HepG2 (cell line): ENCODE data around the gene ZMIZ1. TPM values are rescaled to one million over a fixed set of nuclear protein-coding genes. Genes with fewer than 3 reads are reported as not detected.
A peak's percentile ranks its signal among the peaks of the same experiment; 100 is the strongest.

Experiments
- BCL6 ChIP-seq: IDR thresholded peaks from 2 replicates; pipeline ENCODE4 v1.6.1; 2016; ENCODE audit warnings: missing genetic modification reagents, missing compliant biosample characterization
- GATAD1 ChIP-seq: IDR thresholded peaks from 2 replicates; pipeline ENCODE4 v1.6.1; 2016; ENCODE audit warnings: missing genetic modification reagents, missing compliant biosample characterization
- LCORL ChIP-seq, 2 experiments: fragments of 450-650 bp in 1 of 2; sonication (generic) in 1 of 2; formaldehyde crosslinking in 1 of 2; IDR thresholded peaks; 2 replicates each; pipeline versions ENCODE4 v1.5.0 to v1.6.1; 2017 to 2020; ENCODE audit warnings: antibody characterized with exemption in 1 of 2, missing genetic modification reagents in 1 of 2
- MIXL1 ChIP-seq: IDR thresholded peaks from 2 replicates; pipeline ENCODE4 v1.6.1; 2016
- NCOA2 ChIP-seq: sonication (generic); formaldehyde crosslinking; IDR thresholded peaks from 2 replicates; pipeline ENCODE4 v1.8.0; 2022; ENCODE audit warnings: inconsistent platforms
- PAXIP1 ChIP-seq: sonication (generic); formaldehyde crosslinking; conservative IDR thresholded peaks from 2 replicates; pipeline ENCODE4 v1.4.0; 2020; ENCODE audit warnings: mild to moderate bottlenecking, missing genetic modification reagents, moderate library complexity
- RBM22 ChIP-seq: fragments of 200-400 bp; formaldehyde crosslinking; optimal IDR thresholded peaks from 2 replicates; pipeline ENCODE3; 2017; ENCODE audit warnings: mild to moderate bottlenecking, low read length, moderate library complexity
- SAP130 ChIP-seq: IDR thresholded peaks from 2 replicates; pipeline ENCODE4 v1.6.1; 2016; ENCODE audit warnings: low read depth
- THAP11 ChIP-seq: IDR thresholded peaks from 2 replicates; pipeline ENCODE4 v1.6.1; 2016; ENCODE audit warnings: missing biosample characterization, missing genetic modification reagents
- YY1 ChIP-seq: IDR thresholded peaks from 2 replicates; pipeline ENCODE4 v1.6.1; 2011; ENCODE audit warnings: low read length, low read depth, moderate library complexity, mild to moderate bottlenecking; ENCODE audit not compliant: insufficient read depth, insufficient replicate concordance
- ZBTB37 ChIP-seq: sonication (generic); formaldehyde crosslinking; IDR thresholded peaks from 2 replicates; pipeline ENCODE4 v1.4.0; 2020; ENCODE audit warnings: mild to moderate bottlenecking, missing genetic modification reagents
- ZNF354B ChIP-seq: sonication (generic); formaldehyde crosslinking; IDR thresholded peaks from 2 replicates; pipeline ENCODE4 v1.8.0; 2022; ENCODE audit warnings: mild to moderate bottlenecking, missing genetic modification reagents
- ZNF552 ChIP-seq: sonication (generic); formaldehyde crosslinking; IDR thresholded peaks from 2 replicates; pipeline ENCODE4 v1.9.0; 2022; ENCODE audit warnings: missing genetic modification reagents, mild to moderate bottlenecking, borderline replicate concordance
- ZNF687 ChIP-seq: sonication (generic); formaldehyde crosslinking; IDR thresholded peaks from 2 replicates; pipeline ENCODE4 v1.5.1; 2020; ENCODE audit warnings: mild to moderate bottlenecking, missing genetic modification reagents, moderate library complexity
- ZNF777 ChIP-seq: sonication (generic); formaldehyde crosslinking; IDR thresholded peaks from 2 replicates; pipeline ENCODE4 v1.4.0; 2020; ENCODE audit warnings: missing genetic modification reagents
- ZSCAN9 ChIP-seq: IDR thresholded peaks from 2 replicates; pipeline ENCODE4 v1.6.1; 2016; ENCODE audit warnings: borderline replicate concordance
- polyA plus RNA-seq, 8 experiments: library from polyadenylated mRNA; depleted of rRNA in 3 of 8; stranded (reverse) in 7 of 8; unstranded in 1 of 8; fragments of >200 nt; fragmentation: Illumina TruSeq in 4 of 8; extraction: Trizol in 4 of 8; gene quantifications; 2 replicates each; pipeline versions ENCODE4 v1.2.1 to v1.2.3, GENCODE V29; 2011 to 2016; ENCODE audit warnings: low read depth in 4 of 8, missing spikeins in 1 of 8, mixed read lengths in 1 of 8; ENCODE audit not compliant: insufficient read depth in 1 of 8
- total RNA-seq, 5 experiments: library from RNA; depleted of rRNA; stranded (reverse); fragments of >200 nt; fragmentation: Illumina TruSeq; extraction: Trizol; gene quantifications; 2 replicates each; pipeline ENCODE4 v1.2.3, GENCODE V29; 2016; ENCODE audit warnings: low read depth in 1 of 5
- TF ChIP-seq, protein P1 (sequence below), 2 experiments: sonication (generic) in 1 of 2; formaldehyde crosslinking in 1 of 2; IDR thresholded peaks; 2 replicates each; pipeline versions ENCODE4 v1.4.0 to v1.6.1; 2016 to 2020; ENCODE audit warnings: borderline replicate concordance in 1 of 2, low read depth in 1 of 2, mild to moderate bottlenecking in 1 of 2, missing genetic modification reagents in 1 of 2

The ZMIZ1 gene
- total and polyA plus RNA-seq, 2 of the 13 experiments (the other 11 are each of a cell fraction or from before 2014, with no cell fraction given), result 5.3 to 10.2 TPM

DNA sequence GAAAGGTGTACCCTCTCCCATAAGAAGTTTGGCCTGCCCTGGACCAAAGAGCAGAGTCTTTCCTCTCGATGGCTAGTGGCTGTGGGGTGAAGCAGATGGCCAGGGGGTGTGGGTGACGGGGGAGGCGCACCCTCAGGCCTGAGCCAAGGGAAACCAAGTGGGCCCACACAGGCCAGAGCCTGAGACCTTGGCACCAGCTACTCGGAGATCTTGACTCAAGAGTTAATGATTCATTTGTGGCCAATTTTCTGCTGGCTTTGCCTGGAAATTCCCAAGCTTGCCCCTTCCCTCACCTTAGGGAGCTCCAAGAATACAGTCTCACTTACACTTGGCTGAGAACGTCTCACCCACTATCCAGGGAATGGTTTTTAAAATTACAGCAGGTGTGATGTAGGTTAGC lies 42.7 kb downstream of the ZMIZ1 start (continued):
- TF ChIP-seq RBM22, result peak; percentile 16
- TF ChIP-seq THAP11 (CRISPR knock-in tag), result no peak
- peak; percentile 39; the same call in 1 of the 2 replicates for TF ChIP-seq SAP130 (CRISPR knock-in tag)
- peak; percentile 60 for TF ChIP-seq PAXIP1 (CRISPR knock-in tag)
- no peak for TF ChIP-seq ZNF354B
- TF ChIP-seq NCOA2 (CRISPR knock-in tag), result peak; percentile 37; the same call in 1 of the 2 replicates
- peak; percentile 21; the same call in 1 of the 2 replicates for TF ChIP-seq MIXL1 (CRISPR knock-in tag)
- no peak for TF ChIP-seq ZNF552 (CRISPR knock-in tag)
- TF ChIP-seq, protein P1, sequence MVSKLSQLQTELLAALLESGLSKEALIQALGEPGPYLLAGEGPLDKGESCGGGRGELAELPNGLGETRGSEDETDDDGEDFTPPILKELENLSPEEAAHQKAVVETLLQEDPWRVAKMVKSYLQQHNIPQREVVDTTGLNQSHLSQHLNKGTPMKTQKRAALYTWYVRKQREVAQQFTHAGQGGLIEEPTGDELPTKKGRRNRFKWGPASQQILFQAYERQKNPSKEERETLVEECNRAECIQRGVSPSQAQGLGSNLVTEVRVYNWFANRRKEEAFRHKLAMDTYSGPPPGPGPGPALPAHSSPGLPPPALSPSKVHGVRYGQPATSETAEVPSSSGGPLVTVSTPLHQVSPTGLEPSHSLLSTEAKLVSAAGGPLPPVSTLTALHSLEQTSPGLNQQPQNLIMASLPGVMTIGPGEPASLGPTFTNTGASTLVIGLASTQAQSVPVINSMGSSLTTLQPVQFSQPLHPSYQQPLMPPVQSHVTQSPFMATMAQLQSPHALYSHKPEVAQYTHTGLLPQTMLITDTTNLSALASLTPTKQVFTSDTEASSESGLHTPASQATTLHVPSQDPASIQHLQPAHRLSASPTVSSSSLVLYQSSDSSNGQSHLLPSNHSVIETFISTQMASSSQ (IDR thresholded peaks at IDR 0.05; ENCODE audit: low read depth), result peak; percentile 88
- TF ChIP-seq, protein P1 (CRISPR knock-in tag; IDR thresholded peaks at IDR 0.05; ENCODE audit: borderline replicate concordance), result peak; percentile 93
- no peak for TF ChIP-seq YY1
- TF ChIP-seq BCL6 (CRISPR knock-in tag), result peak; percentile 81
- TF ChIP-seq ZNF687 (CRISPR knock-in tag), result peak; percentile 87
- no peak for TF ChIP-seq ZNF777 (CRISPR knock-in tag)
- no peak for TF ChIP-seq ZSCAN9 (CRISPR knock-in tag)
- TF ChIP-seq ZBTB37 (CRISPR knock-in tag), result no peak
- no peak for TF ChIP-seq LCORL (IDR thresholded peaks at IDR 0.05)
- TF ChIP-seq LCORL (CRISPR knock-in tag; IDR thresholded peaks at IDR 0.05), result 0 out of 2 replicates have a peak, but pooled peaks have one; percentile 30
- no peak for TF ChIP-seq GATAD1 (CRISPR knock-in tag)
